HG03175 (cell line): ENCODE results near the gene PLA2G1B.
"Not testable (repeated sequence)": the region's sequence is repeated elsewhere in the genome, so short reads cannot be mapped to it uniquely, and the experiment has no call there.

Experiments
- ATAC-seq: cut with Tn5 transposase; IDR thresholded peaks from one replicate; pipeline ENCODE4 v1.9.1; 2021; ENCODE audit warnings: mild to moderate bottlenecking, moderate library complexity; ENCODE audit not compliant: unreplicated experiment

Gene PLA2G1B

GRCh38 chr12:120359128-120359527, 31.5 kb upstream of the PLA2G1B start:
- ATAC-seq = no peak

- no peak for ATAC-seq
These were observed 31.0 kb upstream of the PLA2G1B start for GRCh38 chr12:120358412-120359100.

DNA sequence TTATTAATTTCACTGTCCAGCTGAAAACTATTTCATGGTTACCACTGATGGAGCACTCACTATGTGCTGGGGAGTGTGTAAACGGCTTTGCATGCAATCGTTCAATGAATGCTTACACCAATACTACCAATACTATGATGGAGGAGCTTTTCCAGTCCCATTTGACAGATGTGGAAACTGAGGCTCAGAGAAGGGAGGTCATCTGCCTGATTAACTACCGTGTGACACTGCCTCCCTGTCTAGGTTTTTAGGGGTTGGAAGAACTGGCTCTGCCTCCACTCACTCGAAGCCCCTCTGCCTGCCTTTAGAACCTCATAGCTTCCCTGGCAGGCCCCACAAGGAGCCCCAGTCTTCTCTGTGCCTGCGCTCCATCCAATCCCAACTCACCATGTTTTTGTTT, 29.5 kb upstream of the PLA2G1B start:
- no peak for ATAC-seq

- ATAC-seq = no peak
These were observed 29.0 kb upstream of the PLA2G1B start for GRCh38 chr12:120356567-120357030.

DNA sequence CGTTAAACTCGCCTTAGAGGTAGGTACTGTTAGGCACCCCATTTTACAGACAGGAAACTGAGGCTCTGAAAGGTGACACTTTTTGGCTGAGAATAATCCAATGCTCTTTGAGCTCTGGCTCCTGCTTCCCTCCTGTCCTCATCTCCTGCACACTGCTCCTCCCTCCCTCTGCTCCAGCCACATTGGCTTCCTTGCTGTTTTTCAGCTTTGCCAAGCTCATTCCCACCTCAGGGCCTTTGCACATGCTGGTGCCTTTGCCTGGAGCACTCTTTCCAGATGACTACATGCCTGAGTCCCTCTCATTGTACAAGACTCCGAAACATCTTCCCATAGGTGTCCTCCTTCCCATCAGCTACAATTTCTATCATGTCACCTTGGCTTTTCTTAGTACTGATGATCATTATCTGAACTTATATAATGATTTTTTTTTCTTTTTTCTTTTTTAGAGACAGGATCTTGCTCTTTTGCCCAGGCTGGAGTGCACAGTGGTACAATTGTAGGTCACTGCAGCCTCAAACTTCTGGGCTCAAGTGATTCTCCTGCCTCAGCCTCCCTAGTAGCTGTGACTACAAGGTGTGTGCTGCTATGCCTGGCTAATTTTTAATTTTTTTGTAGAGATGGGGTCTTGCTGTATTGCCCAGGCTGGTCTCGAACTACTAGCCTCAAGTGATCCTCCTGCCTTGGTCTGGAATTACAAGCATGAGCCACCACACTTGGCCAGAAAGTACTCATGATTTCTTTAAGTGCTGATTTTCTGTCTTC, 26.2 kb upstream of the PLA2G1B start:
- no peak for ATAC-seq

- no peak for ATAC-seq
These were observed 25.6 kb upstream of the PLA2G1B start for GRCh38 chr12:120353136-120353535.

DNA sequence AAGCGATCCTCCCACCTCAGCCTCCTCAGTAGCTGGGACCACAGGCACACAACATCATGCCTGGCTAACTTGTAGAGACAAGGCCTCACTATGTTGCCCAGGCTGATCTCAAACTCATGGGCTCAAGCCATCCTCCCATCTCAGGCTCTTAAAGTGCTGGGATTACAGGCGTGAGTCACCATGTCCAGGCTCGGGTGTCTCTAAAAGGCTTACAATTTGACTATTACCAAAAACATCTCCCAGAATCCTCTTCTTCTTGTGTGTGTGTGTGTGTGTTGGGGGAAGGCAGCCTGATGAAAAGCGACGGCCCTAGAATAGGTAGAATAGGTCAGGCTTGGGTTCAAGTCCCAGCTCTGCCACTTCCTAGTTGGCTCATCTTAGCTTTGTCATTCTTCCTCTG, 24.5 kb upstream of the PLA2G1B start:
- ATAC-seq = no peak

DNA sequence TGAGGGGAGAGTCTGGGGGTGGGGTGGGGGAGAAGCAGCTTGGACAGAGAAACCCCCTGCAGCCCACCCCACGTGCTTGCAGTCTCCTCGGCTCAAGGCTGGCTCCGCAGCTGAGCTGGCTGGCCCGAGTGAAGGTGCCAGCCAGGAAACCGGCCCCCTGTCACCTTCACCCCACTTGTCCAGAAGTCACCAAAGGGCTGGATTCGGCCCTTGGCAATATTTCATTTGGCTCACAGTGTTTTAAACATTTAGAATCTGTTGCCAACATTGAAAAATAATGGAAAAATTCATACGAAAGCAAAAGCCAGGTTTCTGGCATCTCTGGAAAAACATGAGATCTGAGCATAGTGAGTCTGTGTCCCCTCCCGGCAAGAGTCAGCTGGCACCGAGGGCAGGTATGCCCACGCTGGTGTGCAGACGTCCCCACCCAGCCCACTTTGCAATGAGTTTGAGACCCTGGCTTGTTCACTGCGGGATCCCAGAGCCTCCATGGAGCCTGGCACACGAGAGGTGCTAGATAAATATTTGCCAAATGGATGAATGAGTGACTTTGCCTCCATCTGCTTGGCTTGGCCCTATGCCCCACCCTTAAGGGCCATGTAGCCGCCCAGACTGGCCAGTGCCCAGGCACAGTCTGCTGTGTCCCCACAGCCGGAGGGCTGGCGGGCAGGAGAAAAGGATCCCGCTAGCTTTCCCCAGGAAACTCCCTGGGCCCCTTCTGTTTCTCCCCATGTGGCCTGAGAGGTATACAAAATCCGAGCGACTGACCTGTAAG, 23.2 kb upstream of the PLA2G1B start:
- ATAC-seq = no peak

DNA sequence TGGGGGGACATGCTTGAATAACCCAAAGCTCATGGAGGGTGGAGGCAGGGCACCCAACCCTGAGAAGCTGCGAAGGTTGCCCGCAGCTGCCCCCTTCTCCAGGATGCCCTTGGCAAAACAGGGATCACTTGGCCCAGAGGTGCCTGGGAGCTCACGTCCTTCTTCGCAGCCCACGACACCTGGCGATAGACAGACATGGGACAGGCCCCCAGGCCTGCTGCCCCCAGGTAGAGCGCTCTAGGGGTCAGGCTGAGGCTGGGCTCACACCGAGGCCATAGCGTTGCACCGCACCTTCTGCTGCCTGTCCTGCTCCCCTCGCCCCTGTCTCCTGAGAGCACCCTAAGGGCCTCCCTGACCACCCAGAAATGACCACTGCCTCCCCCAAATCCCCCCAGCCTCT, 20.2 kb upstream of the PLA2G1B start:
- ATAC-seq = no peak

DNA sequence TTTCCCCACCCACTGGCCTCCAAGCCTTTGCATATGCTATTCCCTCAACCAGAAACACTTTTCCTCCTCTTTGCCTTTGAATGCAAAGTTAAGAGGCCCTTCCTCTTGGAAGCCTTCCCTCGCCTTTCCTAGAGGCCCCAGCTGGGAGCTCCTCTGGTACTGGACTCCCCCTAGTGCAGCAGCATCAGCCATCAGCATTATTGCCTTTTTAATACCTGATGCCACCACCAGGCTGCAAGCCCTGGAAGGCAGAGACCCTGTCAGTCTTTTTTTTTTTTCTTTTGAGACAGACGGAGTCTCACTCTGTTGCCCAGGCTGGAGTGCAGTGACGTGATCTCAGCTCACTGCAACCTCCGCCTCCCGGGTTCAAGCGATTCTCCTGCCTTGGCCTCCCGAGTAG, 19.1 kb upstream of the PLA2G1B start:
- ATAC-seq = no peak

GRCh38 chr12:120346031-120346430, 18.5 kb upstream of the PLA2G1B start:
- no peak for ATAC-seq

- ATAC-seq = no peak
These were observed 16.1 kb upstream of the PLA2G1B start for GRCh38 chr12:120343692-120344091.

DNA sequence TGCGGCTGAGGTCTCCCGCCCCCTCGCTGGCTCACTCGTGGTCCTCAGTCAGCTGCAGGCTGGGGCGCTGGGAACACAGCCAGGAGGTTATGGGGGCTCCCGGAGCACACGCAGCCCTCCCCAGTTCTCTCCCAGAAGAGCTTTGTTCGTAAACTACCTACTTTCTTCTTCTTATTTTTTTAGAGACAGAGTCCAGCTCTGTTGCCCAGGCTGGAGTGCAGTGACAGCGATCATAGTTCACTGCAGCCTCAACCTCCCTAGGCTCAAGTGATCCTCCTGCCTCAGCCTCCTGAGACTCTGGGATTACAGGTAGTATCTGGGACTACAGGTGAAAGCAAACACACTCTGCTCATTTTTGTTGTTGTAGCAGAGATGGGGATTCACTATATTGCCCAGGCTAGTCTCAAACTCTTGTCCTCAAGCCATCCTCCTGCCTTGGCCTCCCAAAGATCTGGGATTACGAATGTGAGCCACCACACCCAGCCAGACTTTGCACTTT, 15.5 kb upstream of the PLA2G1B start:
- ATAC-seq = no peak

DNA sequence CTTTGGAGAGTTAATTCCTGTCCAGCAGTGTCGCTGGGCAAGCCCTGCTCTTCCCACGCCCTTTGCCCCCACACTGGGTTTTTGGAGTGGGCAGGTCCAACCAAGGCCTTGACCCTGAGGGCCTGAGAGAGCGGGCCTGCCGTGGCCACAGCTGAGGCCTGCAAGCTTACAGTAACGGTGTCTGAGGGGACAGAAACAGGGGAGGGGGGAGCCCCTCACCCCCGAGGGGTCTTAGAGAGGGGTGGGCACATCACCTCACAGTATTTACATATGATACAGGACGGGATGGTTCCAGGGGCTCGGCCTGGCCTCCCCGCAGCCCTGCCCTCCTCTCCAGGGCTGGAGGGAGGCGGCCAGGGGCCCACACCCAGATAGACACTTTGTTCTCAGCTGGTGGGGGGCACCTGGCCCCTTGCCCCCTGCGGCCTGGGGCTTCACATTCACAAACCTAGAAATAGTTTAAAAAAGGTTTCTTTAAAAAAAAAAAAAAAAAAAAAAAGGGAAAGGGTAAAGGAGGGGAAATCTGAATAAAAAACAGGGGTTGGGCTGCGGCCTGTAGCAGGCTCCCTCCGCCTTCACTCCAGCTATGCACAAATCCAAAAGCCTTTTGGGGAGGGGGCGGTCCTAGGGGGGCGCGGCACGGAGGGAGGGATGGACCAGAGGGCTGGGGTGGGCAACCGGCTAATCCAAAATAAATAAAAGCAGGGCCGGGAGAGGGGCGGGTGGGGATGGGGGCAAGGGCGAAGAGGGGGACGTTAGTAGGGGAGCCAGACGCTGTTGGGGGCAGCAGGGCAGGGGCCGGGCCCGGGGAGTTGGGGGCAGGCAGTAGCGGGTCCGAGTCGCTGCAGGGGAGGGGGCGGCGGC, 14.8 kb upstream of the PLA2G1B start:
- no peak for ATAC-seq

DNA sequence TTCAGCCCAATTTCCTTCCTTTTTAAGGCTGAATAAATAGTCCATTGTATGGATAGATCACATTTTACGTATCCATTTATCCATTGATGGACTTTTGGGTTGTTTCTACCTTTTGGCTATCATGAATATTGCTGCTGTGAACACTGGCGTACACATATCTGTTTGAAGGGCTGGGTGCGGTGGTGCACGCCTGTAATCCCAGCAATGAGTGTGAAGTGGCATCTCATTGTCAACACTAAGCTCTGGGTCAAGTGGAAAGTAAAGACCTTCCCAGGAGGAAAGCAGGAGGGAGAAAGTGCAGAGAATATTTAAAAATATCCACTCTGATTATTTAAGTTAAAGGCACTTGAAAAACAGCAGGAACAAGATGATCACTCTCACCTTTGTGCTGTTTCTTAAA, 11.7 kb upstream of the PLA2G1B start:
- no peak for ATAC-seq

DNA sequence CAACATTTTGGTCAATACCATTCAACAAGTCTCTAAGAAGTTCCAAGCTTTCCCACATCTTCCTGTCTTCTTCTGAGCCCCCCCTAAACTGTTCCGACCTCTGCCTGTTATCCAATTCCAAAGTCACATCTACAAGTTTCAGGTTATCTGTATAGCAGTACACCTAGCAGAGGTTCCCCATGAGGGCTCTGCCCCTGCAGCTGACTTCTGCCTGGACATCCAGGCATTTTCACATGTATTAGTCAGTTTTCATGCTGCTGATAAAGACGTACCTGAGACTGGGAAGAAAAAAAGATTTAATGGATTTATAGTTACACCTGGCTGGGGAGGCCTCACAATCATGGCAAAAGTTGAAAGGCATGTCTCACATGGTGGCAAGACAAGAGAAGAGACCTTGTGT, 10.2 kb upstream of the PLA2G1B start:
- ATAC-seq = no peak

DNA sequence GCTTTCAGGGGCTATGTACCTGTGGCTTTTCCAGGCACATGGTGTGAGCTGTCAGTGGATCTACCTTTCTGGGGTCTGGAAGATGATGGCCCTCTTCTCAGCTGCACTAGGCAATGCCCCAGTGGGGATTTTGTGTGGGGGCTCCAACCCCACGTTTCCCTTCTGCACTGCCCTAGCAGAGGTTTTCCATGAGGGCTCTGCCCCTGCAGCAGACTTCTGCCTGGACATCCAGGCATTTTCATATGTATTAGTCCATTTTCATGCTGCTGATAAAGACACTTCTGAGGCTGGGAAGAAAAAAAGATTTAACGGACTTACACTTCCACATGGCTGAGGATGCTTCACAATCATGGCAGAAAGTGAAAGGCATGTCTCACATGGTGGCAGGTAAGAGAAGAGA, 8.8 kb upstream of the PLA2G1B start:
- not testable (repeated sequence) for ATAC-seq

- not testable (repeated sequence) for ATAC-seq
These were observed 7.9 kb upstream of the PLA2G1B start for GRCh38 chr12:120335447-120335846.

DNA sequence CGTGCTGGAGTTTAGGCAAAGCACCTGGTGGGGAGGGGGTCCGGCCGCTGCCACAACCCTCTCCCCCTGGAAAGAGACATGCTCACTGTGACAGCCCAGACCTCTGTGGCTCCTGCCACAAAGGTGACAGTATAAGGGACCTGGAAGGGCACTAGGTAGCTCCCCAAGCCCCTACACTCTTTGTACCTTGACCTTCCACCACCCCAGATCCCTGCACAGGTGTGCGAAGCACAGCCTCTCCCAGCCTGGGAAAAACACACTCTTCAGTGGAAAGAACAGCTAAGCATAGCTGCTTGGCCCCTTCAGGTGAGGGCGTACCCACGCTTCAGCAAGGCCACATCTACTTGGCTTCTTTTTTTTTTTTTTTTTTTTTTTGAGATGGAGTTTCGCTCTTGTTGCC, 4.9 kb upstream of the PLA2G1B start:
- ATAC-seq = no peak

DNA sequence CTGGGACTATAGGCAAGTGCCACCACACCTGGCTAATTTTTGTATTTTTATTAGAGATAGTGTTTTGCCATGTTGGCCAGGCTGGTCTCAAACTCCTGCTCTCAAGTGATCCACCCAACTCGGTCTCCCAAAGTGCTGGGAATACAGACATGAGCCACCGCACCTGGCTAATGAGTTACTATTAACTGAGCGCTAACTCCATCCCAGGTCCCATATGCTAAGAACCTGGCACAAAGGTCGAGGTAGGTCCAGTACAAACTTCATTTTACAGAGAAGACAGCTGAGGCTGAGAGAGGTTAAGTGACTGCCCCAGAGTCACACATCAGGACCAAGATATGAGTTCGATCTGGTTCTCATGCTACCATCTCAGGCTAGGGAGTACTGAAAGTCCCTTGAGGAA, 4.5 kb upstream of the PLA2G1B start:
- no peak for ATAC-seq

DNA sequence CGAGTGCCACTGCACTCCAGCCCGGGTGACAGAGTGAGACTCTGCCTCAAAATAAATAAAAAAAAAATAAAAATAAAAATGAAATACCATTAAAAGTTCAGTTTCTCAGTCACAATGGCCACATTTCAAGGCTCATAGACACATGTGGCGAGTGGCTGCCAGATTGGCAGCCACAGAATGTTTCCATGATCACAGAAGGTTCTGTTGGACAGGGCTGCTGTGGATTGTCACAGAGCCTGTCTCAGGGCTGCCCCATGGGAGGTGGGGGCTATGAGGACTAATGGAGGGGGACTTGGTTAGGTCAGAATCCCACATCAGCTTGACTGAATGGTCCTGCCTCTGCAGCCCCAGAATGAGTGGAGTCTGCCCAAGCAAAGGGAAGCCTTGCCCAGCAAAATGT, 3.8 kb upstream of the PLA2G1B start:
- ATAC-seq = no peak
